Adipose tissue (tissue), 3 donors: ENCODE results near the gene POU2AF3. TPM values are rescaled to one million over a fixed set of nuclear protein-coding genes. Genes with fewer than 3 reads are reported as not detected.

Experiments used
- H3K27ac ChIP-seq: one replicate; pipeline ENCODE4 v1.5.1; 2013; ENCODE audit warnings: low read depth, low read length
- WGBS, 3 donors: extraction: QIAGEN DNeasy Blood & Tissue Kit; methylation state at CpG; one replicate each; pipeline ENCODE4 v1.1.7; 2013; 5-methylcytosine and 5-hydroxymethylcytosine counted together
- polyA plus RNA-seq, 3 donors: library from polyadenylated mRNA; stranded (reverse); fragments of 200-250 nt; gene quantifications; one replicate each; pipeline ENCODE4 v1.2.3, GENCODE V29; 2013
- donor health status: healthy with polysubstance abuse.
- donor health status: Bipolar disorder and iron deficiency.
- donor health status: healthy.

The POU2AF3 gene
- polyA plus RNA-seq, 3 donors = 0.85 to 3.3 (median 1.5) TPM

DNA sequence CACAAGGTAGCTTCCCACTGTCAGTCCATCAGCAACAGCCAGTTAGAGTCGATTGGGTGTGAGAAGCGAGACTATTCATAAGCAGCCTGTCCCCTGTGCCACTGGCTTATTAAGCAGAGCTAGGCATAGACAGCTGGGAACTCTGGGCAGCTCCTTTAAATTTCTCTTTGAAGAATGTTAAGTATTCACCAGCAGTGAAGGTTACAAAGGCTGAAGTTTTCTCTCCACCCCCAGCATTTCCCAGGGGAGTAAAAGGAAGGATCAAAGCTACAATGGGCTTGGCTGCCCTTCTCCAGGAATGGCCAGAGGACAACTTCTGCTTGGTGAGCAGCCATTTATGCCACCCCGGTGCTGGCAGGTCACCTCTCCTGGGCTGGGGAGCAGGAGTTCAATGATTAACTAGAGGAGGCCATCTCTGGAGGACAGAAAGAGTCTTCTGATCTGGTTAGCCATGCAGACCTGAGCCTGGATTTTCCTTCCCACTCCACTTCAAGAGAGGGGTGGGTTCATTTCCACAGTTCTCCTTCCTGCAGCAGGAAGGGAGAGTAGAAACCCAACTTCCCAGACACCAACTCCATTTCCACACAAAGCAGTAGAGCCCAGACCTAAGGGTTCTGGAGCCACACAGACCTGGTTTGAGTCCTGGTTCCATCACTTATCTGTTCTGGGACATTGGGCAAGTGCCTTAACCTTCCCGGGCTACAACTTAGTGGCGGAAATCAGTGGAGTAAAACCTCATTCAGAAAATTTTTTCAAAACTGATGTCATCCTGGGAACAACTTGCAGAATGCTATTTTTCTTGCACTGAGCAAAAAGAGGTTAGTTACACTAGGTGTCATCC lies 22.6 kb downstream of the POU2AF3 start:
- no peak overlapping the region for H3K27ac ChIP-seq
- 64 to 87% (median 83%) methylated on average over 5 of the region's 5 CpGs for WGBS, 3 donors

DNA sequence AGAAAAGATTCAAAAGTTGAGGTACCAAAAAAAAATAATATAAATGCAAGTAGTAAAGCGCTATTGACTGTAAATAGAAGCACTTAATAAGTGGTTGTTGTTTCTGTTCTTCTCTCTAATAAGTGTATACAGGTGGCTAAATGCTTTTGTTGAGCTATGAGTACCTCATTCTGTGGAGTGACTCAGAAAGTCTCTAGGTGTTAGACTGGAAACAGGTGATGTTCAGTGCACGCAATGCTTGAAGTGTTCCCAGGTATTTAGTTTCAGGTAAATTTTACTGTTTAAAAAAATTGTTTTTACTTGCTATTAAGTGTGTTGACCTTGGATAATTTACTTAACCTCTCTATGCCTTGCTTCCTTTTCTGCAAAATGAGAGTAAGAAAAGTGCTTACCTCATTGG lies 24.2 kb downstream of the POU2AF3 start:
- WGBS, 3 donors = 94 to 96% (median 94%) methylated on average over 2 of the region's 2 CpGs

GRCh38 chr11:111324277-111324720 lies 26.0 kb downstream of the POU2AF3 start:
- whole genome bisulfite sequencing, 3 donors = 45 to 55% (median 55%) methylated on average over 5 of the region's 5 CpGs
- H3K27ac ChIP-seq = no peak overlapping the region

More for the DNA sequence above, 24.2 kb downstream of the POU2AF3 start:
- H3K27ac ChIP-seq = no peak overlapping the region

DNA sequence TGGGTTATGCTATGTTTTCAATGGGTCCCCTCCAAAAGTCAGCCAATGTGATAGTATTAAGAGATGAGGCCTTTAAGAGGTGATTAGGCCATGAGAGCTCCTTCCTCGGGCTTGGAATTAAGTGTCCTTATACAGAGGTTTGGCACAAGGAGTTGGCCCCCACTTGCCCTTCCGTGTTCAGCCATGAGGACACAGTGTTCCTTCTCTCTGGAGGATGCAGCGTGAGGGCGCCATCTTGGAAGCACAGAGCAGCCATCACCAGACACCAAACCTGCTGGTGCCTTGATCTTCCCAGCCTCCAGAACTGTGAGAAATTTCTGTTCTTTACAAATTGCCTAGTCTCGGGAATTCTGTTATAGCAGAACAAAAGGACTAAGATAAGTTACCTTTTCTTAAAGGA lies 26.9 kb downstream of the POU2AF3 start:
- H3K27ac ChIP-seq = no peak overlapping the region

DNA sequence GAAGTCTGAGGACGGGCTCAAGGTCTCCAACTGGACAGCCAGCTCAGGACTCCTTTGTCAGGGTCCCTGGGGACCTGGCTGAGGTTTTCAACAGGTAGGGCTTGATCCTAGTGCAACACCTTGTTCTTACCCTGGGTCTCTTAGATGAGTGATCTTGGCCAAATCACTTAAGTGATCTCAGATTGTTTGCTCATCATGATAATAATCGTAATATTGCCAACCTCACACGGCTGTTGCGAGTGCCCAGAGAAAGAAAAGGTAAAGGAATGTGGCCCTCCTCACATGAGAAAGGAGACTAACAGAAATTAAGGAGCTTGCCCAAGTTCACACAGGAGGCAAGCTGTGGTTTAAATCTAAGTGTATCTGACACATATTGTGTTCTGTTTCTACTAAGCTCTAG lies 28.5 kb downstream of the POU2AF3 start:
- WGBS, 3 donors = 35 to 94% (median 75%) methylated on average over 4 of the region's 4 CpGs
- H3K27ac ChIP-seq = no peak overlapping the region

More for the DNA sequence above, 26.9 kb downstream of the POU2AF3 start:
- 83 to 93% (median 93%) methylated on average over 5 of the region's 5 CpGs for WGBS, 3 donors

GRCh38 chr11:111327908-111328624 lies 29.7 kb downstream of the POU2AF3 start:
- WGBS, 3 donors = 29 to 70% (median 68%) methylated on average over 7 to 8 of the region's 8 CpGs
- H3K27ac ChIP-seq = no peak overlapping the region

DNA sequence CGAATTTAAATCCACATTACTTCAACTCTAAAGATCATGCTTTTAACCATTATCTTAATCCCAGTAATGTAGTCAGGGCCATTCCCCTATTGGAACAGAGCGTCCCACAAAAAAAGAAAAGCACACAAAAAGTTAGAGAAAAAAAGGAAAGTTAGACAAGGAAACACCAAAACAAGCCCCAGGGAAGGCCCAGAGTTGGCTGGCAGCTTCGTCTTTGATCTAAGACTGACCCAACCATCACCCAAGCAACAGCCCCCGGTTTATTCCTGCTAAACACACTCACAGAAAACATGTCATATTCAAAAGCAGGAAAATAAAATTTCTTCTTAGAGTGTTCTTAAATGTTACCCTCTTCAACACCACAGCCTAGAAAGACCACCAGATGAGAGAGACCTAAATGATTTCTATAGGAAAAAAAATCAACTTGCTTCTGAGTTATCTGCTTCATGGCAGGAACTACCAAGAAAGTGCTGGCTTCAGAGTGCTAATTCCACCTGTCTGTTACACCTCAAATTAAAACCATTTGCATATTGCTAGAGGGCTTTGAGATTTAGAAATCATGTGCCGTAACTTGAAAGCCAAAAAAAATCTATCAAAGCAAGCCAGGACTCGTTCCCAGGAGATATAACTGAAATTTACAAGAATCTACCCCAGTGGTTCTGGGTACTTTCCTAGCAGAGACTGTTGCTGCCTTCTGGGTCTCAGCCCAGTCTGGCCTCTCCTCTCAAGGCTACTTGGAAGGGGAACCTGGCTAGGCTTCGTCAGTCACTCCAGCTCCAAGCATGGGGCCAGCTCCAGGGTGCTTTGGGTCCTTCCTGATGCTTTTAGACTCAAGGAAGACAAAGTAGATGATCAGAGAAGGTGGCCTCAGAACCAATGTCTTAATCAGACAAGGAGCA lies 31.2 kb downstream of the POU2AF3 start:
- H3K27ac ChIP-seq = no peak overlapping the region
- 55 to 66% (median 65%) methylated on average over 7 of the region's 7 CpGs for WGBS, 3 donors

- WGBS, 3 donors = 52 to 95% (median 88%) methylated on average over 2 of the region's 2 CpGs
- H3K27ac ChIP-seq = peak overlapping the region; percentile 3
These were observed 32.0 kb downstream of the POU2AF3 start for GRCh38 chr11:111330234-111330893.

GRCh38 chr11:111331711-111332479 lies 33.5 kb downstream of the POU2AF3 start:
- H3K27ac ChIP-seq = no peak overlapping the region
- WGBS, 3 donors = 57 to 75% (median 64%) methylated on average over 4 of the region's 4 CpGs

GRCh38 chr11:111334532-111335502 lies 36.5 kb downstream of the POU2AF3 start:
- 28 to 75% (median 71%) methylated on average over 9 of the region's 9 CpGs for WGBS, 3 donors
- no peak overlapping the region for H3K27ac ChIP-seq

DNA sequence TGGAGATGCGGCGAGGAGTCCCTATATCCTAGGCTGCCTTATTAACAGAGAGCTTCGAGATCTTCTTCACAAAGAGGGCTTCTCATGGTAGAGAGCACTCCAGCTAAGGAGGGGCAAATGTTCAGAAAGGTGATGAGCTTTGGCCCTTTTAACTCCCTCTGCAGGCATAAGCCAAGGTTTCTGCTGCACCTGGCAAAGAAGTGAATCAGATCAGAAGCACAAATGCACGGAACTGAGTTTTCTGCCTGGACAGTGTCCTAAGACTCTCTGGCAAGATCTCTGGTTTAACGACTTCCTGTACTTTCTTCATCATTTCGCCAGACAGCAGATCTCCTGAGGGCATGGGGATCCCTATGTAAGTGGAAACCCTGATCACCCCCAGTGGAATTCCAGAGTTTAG lies 37.2 kb downstream of the POU2AF3 start:
- H3K27ac ChIP-seq = no peak overlapping the region
- WGBS, 3 donors = 58 to 61% (median 60%) methylated on average over 6 of the region's 6 CpGs

DNA sequence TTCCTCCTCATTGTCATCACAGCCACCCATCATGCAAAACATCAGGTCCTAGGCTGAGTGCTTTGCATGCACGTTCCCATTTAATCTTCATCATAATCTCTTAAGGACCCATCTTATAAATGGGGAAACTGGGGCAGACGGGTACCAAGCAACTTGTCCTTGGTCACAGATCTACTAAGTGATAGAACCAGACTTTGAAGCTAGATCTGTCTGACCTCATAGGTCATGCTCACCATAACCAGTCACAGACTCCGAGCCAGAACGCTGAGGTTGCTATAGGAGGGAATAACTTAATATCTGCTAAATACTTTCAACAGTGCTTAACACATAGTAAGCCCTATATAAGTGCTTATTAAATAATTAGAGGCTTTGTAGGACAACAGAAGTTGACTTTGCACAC lies 37.7 kb downstream of the POU2AF3 start:
- WGBS, 3 donors = 82 to 86% (median 86%) methylated on average over 4 of the region's 4 CpGs
- no peak overlapping the region for H3K27ac ChIP-seq

- 68 to 86% (median 81%) methylated on average over 2 of the region's 2 CpGs for WGBS, 3 donors
- H3K27ac ChIP-seq = no peak overlapping the region
These were observed 38.4 kb downstream of the POU2AF3 start for GRCh38 chr11:111336582-111337256.

DNA sequence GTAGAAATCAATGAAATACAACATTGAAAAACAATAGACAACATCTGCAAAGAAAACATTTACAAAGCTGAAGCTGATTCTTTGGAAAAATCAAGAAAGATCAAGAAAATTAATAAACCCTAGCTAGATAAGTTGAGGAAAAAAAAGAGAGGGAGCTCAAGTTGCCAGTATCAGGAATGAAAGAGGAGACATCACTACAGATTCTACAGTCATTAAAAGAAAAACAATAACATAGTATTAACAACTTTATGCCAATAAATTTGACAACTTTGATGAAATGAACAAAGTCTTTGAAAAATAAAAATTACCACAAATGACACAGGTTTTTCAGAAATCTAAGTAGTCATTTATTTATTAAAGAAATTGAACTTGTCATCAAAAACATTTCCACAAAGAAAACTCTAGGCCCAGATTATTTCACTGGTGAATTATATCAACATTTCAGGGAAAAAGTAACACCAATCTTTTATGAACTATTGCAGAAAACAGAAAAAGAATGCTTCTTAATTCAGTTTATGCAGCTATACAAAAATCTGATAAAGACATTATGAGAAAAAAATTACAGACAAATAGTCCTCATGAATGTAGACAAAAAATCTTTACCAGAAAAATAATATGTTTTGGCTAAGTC lies 41.5 kb downstream of the POU2AF3 start:
- H3K27ac ChIP-seq = no peak overlapping the region

DNA sequence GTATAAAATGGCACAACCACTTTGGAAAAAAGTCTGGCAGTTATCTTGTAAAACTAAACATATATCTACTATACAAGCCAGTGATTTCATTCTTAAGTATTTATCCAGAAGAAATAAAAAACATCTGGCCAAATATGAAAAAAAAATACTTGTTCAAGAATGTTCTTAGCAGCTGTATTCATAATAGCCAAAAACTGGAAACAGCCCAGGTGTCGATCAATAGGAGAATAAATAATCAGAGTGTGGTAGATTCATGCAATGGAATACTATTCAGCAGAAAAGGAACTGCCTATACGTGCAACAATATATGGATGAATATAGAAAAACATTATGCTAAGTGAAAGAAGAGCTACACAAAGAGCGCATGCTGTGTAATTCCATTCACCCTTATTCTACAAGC lies 44.0 kb downstream of the POU2AF3 start:
- WGBS, 3 donors = 61 to 83% (median 74%) methylated on average over 3 of the region's 3 CpGs
- H3K27ac ChIP-seq = no peak overlapping the region
